Prostate gland (tissue), 2 donors: Measurements from ENCODE around the gene RPL18.

Source experiments
- POLR2A ChIP-seq: fragments of 450-650 bp; IDR thresholded peaks from one replicate; pipeline ENCODE4 v1.6.1; 2016; ENCODE audit warnings: antibody characterized with exemption, mild to moderate bottlenecking
- TF ChIP-seq, protein P1 (sequence below), 4 experiments: fragments of 200-600 bp in 2 of 4; fragments of 450-650 bp in 2 of 4; sonication (generic) in 2 of 4; IDR thresholded peaks; 1 replicate in 3 of 4; 2 replicates in 1 of 4; pipeline ENCODE4 v1.5.1; 2016 to 2019; ENCODE audit warnings: antibody characterized with exemption in 4 of 4, mild to moderate bottlenecking in 2 of 4, moderate library complexity in 2 of 4

DNA sequence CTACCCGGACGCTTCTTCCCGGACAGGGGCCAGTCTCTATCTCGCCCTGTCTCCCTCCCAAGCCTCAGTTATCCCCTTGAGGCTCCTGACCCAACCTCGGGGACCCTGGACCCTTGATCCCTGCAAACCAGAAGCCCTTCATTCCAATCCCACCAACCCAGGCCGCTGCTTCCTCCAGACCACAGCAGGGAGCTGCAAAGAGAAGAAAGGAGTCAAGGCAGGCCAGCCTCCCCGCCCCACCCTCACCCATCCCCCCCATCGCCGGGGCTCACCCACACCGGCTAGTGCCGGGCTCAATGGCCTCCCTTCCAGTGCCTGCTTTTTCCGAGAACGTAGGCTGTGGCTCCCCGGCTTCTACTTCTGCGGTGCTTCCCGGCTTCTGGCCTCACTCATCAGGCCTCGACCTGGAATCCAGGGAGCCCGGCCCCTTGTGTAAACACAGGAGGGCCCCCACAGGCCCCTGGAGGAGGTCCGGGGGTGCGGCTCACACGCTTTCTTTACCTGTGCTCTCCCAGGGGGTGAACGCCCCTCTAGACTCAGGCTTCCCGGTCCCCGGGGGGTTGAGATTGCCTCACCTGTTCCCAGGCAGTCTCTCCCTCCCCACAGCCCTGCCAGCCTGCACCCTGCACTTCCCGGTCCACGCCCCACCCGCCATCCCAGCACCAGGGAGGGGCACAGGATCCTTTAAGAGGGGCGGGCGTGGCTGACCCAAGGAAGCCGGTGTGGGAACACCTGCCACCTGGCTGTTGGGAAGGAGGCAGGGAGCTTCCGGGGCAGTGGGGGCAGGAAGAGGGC is 4.3 kb downstream of the RPL18 start, which contains the start of gene FAM83E:
- TF ChIP-seq, protein P1, sequence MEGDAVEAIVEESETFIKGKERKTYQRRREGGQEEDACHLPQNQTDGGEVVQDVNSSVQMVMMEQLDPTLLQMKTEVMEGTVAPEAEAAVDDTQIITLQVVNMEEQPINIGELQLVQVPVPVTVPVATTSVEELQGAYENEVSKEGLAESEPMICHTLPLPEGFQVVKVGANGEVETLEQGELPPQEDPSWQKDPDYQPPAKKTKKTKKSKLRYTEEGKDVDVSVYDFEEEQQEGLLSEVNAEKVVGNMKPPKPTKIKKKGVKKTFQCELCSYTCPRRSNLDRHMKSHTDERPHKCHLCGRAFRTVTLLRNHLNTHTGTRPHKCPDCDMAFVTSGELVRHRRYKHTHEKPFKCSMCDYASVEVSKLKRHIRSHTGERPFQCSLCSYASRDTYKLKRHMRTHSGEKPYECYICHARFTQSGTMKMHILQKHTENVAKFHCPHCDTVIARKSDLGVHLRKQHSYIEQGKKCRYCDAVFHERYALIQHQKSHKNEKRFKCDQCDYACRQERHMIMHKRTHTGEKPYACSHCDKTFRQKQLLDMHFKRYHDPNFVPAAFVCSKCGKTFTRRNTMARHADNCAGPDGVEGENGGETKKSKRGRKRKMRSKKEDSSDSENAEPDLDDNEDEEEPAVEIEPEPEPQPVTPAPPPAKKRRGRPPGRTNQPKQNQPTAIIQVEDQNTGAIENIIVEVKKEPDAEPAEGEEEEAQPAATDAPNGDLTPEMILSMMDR (IDR thresholded peaks at IDR 0.05) = peak in 2 of 4 experiments; percentile 13 to 39
- TF ChIP-seq POLR2A = peak; percentile 31
